Thymus (tissue), 11 donors: ENCODE results near the gene CDS1. TPM values are rescaled to one million over a fixed set of nuclear protein-coding genes. Genes with fewer than 3 reads are reported as not detected.

Experiments used
- DNase-seq, 9 donors: peaks; one replicate each; pipeline ENCODE4 v3.0.0-alpha.2; 2013; ENCODE audit warnings: low spot score in 9 of 9, low read depth in 6 of 9, missing footprints in 1 of 9
- H3K27ac ChIP-seq, 2 donors: one replicate each; pipeline ENCODE4 v1.5.1; 2013; ENCODE audit warnings: control low read depth in 1 of 2, low read depth in 1 of 2, low read length in 1 of 2, mild to moderate bottlenecking in 1 of 2, moderate library complexity in 1 of 2
- H3K27me3 ChIP-seq, 2 donors: one replicate each; pipeline ENCODE4 v1.5.1; 2013; ENCODE audit warnings: low read length in 1 of 2; ENCODE audit not compliant: control insufficient read depth in 2 of 2, insufficient read depth in 1 of 2
- H3K36me3 ChIP-seq, 2 donors: one replicate each; pipeline ENCODE4 v1.5.1; 2013; ENCODE audit warnings: low read length in 1 of 2, mild to moderate bottlenecking in 1 of 2, moderate library complexity in 1 of 2; ENCODE audit not compliant: control insufficient read depth in 2 of 2, insufficient read depth in 2 of 2
- H3K4me1 ChIP-seq, 2 donors: one replicate each; pipeline ENCODE4 v1.5.1; 2013; ENCODE audit warnings: low read length in 2 of 2; ENCODE audit not compliant: control insufficient read depth in 2 of 2, insufficient read depth in 2 of 2
- H3K4me3 ChIP-seq, 2 donors: one replicate each; pipeline ENCODE4 v1.5.1; 2013; ENCODE audit warnings: low read length in 2 of 2, control low read depth in 1 of 2, mild to moderate bottlenecking in 1 of 2
- H3K9me3 ChIP-seq, 2 donors: one replicate each; pipeline ENCODE4 v1.5.1; 2013; ENCODE audit warnings: low read length in 1 of 2, mild to moderate bottlenecking in 1 of 2; ENCODE audit not compliant: control insufficient read depth in 2 of 2, insufficient read depth in 1 of 2
- WGBS: extraction: QIAGEN DNeasy Blood & Tissue Kit; methylation state at CpG from one replicate; pipeline ENCODE4 v1.1.7; 2013; 5-methylcytosine and 5-hydroxymethylcytosine counted together
- polyA plus RNA-seq: library from polyadenylated mRNA; stranded (reverse); fragments of 200-250 nt; gene quantifications from one replicate; pipeline ENCODE4 v1.2.3, GENCODE V29; 2013
- total RNA-seq: library from RNA; stranded (reverse); fragments of 120-200 nt; gene quantifications from one replicate; pipeline ENCODE4 v1.2.4, GENCODE V29; 2013
- donor health status: healthy.

Gene CDS1
- total and polyA plus RNA-seq, 2 donors = 2.0 to 10.2 TPM

GRCh38 chr4:84594724-84595123 is 11.8 kb downstream of the CDS1 start:
- no peak for DNase-seq

GRCh38 chr4:84596826-84597225 is 13.9 kb downstream of the CDS1 start:
- Histone ChIP-seq H3K4me1 (no peaks in the 10 kb centered on the region), H3K4me3 (no peak overlapping the region), H3K36me3 (no peaks in the 10 kb centered on the region), H3K27ac (no peak overlapping the region), H3K9me3 (no peaks in the 10 kb centered on the region), H3K27me3 (no peaks in the 10 kb centered on the region)
- DNase-seq = no peak
- 94% methylated on average over 4 of the region's 4 CpGs for WGBS

More at GRCh38 chr4:84594724-84595123, 11.8 kb downstream of the CDS1 start:
- 75% methylated on average over 2 of the region's 2 CpGs for WGBS
- H3K9me3 ChIP-seq = no peaks in the 10 kb centered on the region
- no peak overlapping the region for H3K27ac ChIP-seq
- H3K36me3 ChIP-seq = no peaks in the 10 kb centered on the region
- H3K4me3 ChIP-seq = no peak overlapping the region
- no peaks in the 10 kb centered on the region for H3K4me1 ChIP-seq
- H3K27me3 ChIP-seq = no peaks in the 10 kb centered on the region

- Histone ChIP-seq H3K4me3 (no peak overlapping the region), H3K36me3 (no peaks in the 10 kb centered on the region), H3K27me3 (no peaks in the 10 kb centered on the region), H3K27ac (no peak overlapping the region), H3K4me1 (no peaks in the 10 kb centered on the region), H3K9me3 (no peaks in the 10 kb centered on the region)
- no peak for DNase-seq
- 85% methylated on average over 4 of the region's 4 CpGs for WGBS
Measured at GRCh38 chr4:84597450-84597849, 14.5 kb downstream of the CDS1 start.

GRCh38 chr4:84606645-84607044 is 23.7 kb downstream of the CDS1 start:
- WGBS = 94% methylated on average over 1 of the region's 1 CpG

GRCh38 chr4:84611531-84611930 is 28.6 kb downstream of the CDS1 start:
- Histone ChIP-seq H3K27ac (no peak overlapping the region), H3K36me3 (no peaks in the 10 kb centered on the region), H3K4me3 (no peak overlapping the region), H3K27me3 (no peaks in the 10 kb centered on the region), H3K4me1 (no peaks in the 10 kb centered on the region), H3K9me3 (no peaks in the 10 kb centered on the region)
- 91% methylated on average over 3 of the region's 3 CpGs for WGBS
- no peak for DNase-seq

More at GRCh38 chr4:84606645-84607044, 23.7 kb downstream of the CDS1 start:
- DNase-seq = no peak
- Histone ChIP-seq H3K4me3 (no peak overlapping the region), H3K9me3 (no peaks in the 10 kb centered on the region), H3K36me3 (no peaks in the 10 kb centered on the region), H3K27me3 (no peaks in the 10 kb centered on the region), H3K4me1 (no peaks in the 10 kb centered on the region), H3K27ac (no peak overlapping the region)

GRCh38 chr4:84614891-84615290 is 32.0 kb downstream of the CDS1 start:
- no peak for DNase-seq
- WGBS = 88% methylated on average over 5 of the region's 5 CpGs
- H3K4me3 ChIP-seq = no peak overlapping the region
- H3K4me1 ChIP-seq = no peaks in the 10 kb centered on the region
- no peaks in the 10 kb centered on the region for H3K27me3 ChIP-seq
- H3K36me3 ChIP-seq = no peaks in the 10 kb centered on the region
- H3K9me3 ChIP-seq = no peaks in the 10 kb centered on the region
- H3K27ac ChIP-seq = no peak overlapping the region

- Histone ChIP-seq H3K36me3 (no peaks in the 10 kb centered on the region), H3K4me1 (no peaks in the 10 kb centered on the region), H3K9me3 (no peaks in the 10 kb centered on the region), H3K27ac (no peak overlapping the region), H3K27me3 (no peaks in the 10 kb centered on the region), H3K4me3 (no peak overlapping the region)
- 89% methylated on average over 5 of the region's 5 CpGs for WGBS
- DNase-seq = no peak
Measured at GRCh38 chr4:84615355-84615754, 32.4 kb downstream of the CDS1 start.

- no peak overlapping the region for H3K4me3 ChIP-seq
- no peaks in the 10 kb centered on the region for H3K36me3 ChIP-seq
- H3K4me1 ChIP-seq = no peaks in the 10 kb centered on the region
- WGBS = 94% methylated on average over 1 of the region's 1 CpG
- no peak overlapping the region for H3K27ac ChIP-seq
- H3K9me3 ChIP-seq = peaks cover 0 to 1% of the 10 kb centered on the region in 2 donors
- no peaks in the 10 kb centered on the region for H3K27me3 ChIP-seq
- no peak for DNase-seq
Measured at GRCh38 chr4:84622959-84623358, 40.0 kb downstream of the CDS1 start.

- H3K36me3 ChIP-seq = no peaks in the 10 kb centered on the region
- no peaks in the 10 kb centered on the region for H3K4me1 ChIP-seq
- H3K4me3 ChIP-seq = no peak overlapping the region
- DNase-seq = no peak
- H3K27me3 ChIP-seq = no peaks in the 10 kb centered on the region
- WGBS = 96% methylated on average over 11 of the region's 11 CpGs
- no peak overlapping the region for H3K27ac ChIP-seq
- peaks cover 0 to 1% of the 10 kb centered on the region in 2 donors for H3K9me3 ChIP-seq
Measured at GRCh38 chr4:84623661-84624060, 40.7 kb downstream of the CDS1 start.

GRCh38 chr4:84626673-84627072 is 43.7 kb downstream of the CDS1 start:
- Histone ChIP-seq H3K4me3 (no peak overlapping the region), H3K4me1 (no peaks in the 10 kb centered on the region), H3K27me3 (no peaks in the 10 kb centered on the region), H3K9me3 (peaks cover 0 to 1% of the 10 kb centered on the region in 2 donors), H3K27ac (no peak overlapping the region), H3K36me3 (no peaks in the 10 kb centered on the region)
- WGBS = 96% methylated on average over 5 of the region's 5 CpGs
- no peak for DNase-seq
